Measurements from ENCODE around the gene HIF1A. TPM values are rescaled to one million over a fixed set of nuclear protein-coding genes. Genes with fewer than 3 reads are reported as not detected.

HIF1A gene
- total RNA-seq, 8 experiments from 2014 or later, result 57.7 to 164 (median 98.6) TPM

DNA sequence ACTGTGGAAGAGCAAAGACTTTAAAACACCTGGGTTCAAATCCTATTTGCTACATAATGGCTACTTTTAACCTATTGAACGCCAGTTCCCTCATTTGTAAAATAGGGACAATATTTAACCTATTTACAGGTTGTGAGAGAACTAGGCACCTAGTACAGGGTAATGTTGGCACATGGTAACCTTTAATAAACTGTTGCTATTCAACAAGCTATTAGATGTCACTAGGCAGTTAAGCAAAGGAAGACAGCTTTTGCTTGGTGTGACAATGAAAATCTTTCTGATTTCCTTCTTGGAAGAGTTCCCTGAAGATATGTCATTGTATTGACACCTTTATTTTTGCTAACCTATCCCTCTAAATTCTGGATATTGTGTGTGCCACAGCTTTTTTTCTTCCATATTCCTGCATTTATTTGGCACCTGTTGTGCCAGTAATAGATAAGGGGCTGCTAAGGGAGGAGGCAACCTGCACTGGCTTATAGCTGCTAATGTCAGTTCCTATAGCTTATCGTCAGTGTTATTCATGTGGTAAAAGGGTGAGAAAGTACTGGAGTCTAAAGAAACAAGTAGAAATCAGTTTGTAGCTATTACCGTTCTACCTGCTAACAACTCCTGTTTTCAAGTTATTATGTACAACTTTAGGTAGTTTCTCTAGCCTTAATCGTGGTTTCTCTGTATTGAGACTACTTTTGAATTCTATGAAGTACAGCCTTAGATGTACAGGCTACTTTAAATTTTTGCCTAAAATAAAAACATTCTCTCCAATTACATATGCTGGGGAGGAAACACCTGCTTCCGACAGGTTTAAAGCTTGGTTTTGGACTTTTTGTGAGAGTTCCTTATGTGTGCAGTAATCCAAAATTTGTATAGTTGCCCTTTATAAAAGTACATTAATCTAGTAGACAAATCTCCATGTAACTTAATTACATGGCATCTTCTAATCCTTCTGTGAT is 24.3 kb downstream of the HIF1A start:
- ATAC-seq (replicated peaks in 6 of 8), result no peak
- Histone ChIP-seq H3K4me1 (replicated peaks in 1 of 2) (no peaks in the 10 kb centered on the region), H3K27ac (no peak overlapping the region), H3K4me3 (no peak overlapping the region)
- in situ Hi-C loops (cut with MboI; ENCODE audit: low pct_unique_long_range_greater_than_20kb in 2 of 9, low sequenced_read_pairs in 9 of 9, unreplicated experiment in 9 of 9), result loop anchor here in 1 of 9 experiments (25.0 kb wide), 1 partner anchor 257 kb away; no protein-coding TSS in a partner anchor
- WGBS, 10 experiments, result 76 to 100% (median 87%) methylated on average over 1 to 5 of the region's 5 CpGs

GRCh38 chr14:61720294-61720661 is 25.0 kb downstream of the HIF1A start:
- in situ Hi-C loops (cut with MboI; ENCODE audit: low pct_unique_long_range_greater_than_20kb in 2 of 9, low sequenced_read_pairs in 9 of 9, unreplicated experiment in 9 of 9), result loop anchor here in 1 of 9 experiments (25.0 kb wide), 1 partner anchor 258 kb away; no protein-coding TSS in a partner anchor
- H3K27ac ChIP-seq, result no peak overlapping the region
- no peak for ATAC-seq (replicated peaks in 6 of 8)
- H3K4me1 ChIP-seq (replicated peaks in 1 of 2), result no peaks in the 10 kb centered on the region
- WGBS, 10 experiments, result 84 to 100% (median 93%) methylated on average over 1 to 9 of the region's 9 CpGs
- H3K4me3 ChIP-seq, result no peak overlapping the region

DNA sequence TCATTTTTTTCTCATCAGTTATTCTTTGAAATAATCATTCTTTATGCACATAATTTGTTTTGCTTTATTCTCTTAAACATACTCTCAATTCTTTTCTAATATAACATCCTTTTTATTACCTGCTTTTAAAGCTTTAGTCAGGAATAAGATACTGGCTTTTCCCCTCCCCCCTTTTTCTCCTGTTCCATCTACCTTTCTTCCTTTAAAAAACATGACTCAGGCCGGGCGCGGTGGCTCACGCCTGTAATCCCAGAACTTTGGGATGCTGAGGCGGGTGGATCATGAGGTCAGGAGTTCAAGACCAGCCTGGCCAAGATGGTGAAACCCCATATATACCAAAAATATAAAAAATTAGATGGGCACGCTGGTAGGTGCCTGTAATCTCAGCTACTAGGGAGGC is 25.4 kb downstream of the HIF1A start:
- Histone ChIP-seq H3K27ac (no peak overlapping the region), H3K4me1 (replicated peaks in 1 of 2) (no peaks in the 10 kb centered on the region), H3K4me3 (no peak overlapping the region)
- ATAC-seq (replicated peaks in 6 of 8), result no peak
- WGBS, 10 experiments, result 0 to 100% (median 89%) methylated on average over 1 to 6 of the region's 6 CpGs; no CpG with 5 or more reads in 1 of the 10 experiments
- in situ Hi-C loops (cut with MboI; ENCODE audit: low pct_unique_long_range_greater_than_20kb in 2 of 9, low sequenced_read_pairs in 9 of 9, unreplicated experiment in 9 of 9), result loop anchor here in 1 of 9 experiments (25.0 kb wide), 1 partner anchor 258 kb away; no protein-coding TSS in a partner anchor

- in situ Hi-C loops (cut with MboI; ENCODE audit: low pct_unique_long_range_greater_than_20kb in 2 of 9, low sequenced_read_pairs in 9 of 9, unreplicated experiment in 9 of 9), result loop anchor here in 1 of 9 experiments (25.0 kb wide), 1 partner anchor 262 kb away; no protein-coding TSS in a partner anchor
- Histone ChIP-seq H3K27ac (no peak overlapping the region), H3K4me1 (replicated peaks in 1 of 2) (no peaks in the 10 kb centered on the region), H3K4me3 (no peak overlapping the region)
- ATAC-seq (replicated peaks in 6 of 8), result no peak
- WGBS, 10 experiments, result 63 to 100% (median 71%) methylated on average over 1 to 2 of the region's 2 CpGs; no CpG with 5 or more reads in 7 of the 10 experiments
Observed at GRCh38 chr14:61724133-61724532, 28.8 kb downstream of the HIF1A start.

DNA sequence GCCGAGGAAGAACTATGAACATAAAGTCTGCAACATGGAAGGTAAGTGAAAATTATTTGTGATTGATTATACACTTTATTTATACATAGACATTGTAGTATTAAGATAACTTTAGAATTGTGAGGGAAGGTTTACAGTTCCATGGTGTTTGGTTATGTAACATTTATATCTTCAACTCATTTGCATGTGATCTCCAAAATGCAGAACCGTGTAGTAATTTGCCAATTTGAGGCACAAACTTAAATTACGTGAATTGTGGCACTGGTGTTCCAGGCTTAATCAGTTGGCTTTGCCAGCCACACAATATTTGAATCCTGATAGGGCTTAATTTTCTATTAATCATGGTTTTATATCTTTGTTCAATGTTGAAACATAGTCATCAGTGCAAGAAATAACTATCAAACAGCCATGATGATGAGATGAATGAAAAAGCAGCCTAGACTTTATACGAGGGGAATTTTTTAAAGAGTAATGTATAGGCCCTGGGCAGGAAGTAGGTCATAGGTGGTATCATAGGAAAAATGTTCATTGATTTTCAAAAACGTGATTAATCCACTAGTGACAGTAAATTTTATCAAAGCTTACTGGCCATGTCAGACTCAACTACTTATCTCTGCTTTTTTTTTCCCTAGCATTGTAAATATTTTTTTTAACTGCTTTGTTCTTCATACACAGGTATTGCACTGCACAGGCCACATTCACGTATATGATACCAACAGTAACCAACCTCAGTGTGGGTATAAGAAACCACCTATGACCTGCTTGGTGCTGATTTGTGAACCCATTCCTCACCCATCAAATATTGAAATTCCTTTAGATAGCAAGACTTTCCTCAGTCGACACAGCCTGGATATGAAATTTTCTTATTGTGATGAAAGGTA is 31.7 kb downstream of the HIF1A start:
- Histone ChIP-seq H3K4me1 (replicated peaks in 1 of 2) (no peaks in the 10 kb centered on the region), H3K27ac (no peak overlapping the region), H3K4me3 (no peak overlapping the region)
- WGBS, 10 experiments, result 61 to 100% (median 94%) methylated on average over 2 to 7 of the region's 7 CpGs
- no peak for ATAC-seq (replicated peaks in 6 of 8)
- in situ Hi-C loops (cut with MboI; ENCODE audit: low pct_unique_long_range_greater_than_20kb in 2 of 9, low sequenced_read_pairs in 9 of 9, unreplicated experiment in 9 of 9), result loop anchor here in 5 of 9 experiments (25.0 kb wide), 1 partner anchor 265 kb away; no protein-coding TSS in a partner anchor

DNA sequence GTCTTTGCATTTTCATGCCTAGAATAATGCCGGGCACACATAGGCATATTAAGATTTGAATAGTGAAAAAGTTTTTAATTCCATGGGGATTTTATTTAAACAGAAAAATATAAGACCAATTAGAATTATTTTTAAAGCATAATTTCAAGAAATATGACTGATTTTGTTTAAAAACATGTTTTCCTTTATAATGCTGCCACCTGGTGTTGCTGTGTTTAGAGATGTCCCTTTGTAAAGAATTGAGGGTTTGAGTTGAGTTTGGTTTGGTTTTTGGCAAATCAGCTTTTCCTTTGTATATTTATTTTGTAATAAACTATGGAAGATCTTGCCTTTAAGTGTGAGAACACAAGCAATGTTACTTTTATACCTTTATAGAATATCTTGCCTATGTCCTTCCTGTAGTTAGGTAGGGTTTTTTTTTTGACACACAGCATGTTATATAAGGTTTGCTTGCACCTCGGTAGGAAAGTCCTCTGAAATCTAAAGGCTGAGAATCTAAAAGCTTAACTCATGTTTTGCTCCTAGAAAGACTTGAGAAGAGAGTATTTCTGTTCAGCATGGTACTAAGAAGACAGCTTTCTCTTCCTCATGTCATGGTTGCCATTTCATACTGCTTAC is 35.6 kb downstream of the HIF1A start:
- in situ Hi-C loops (cut with MboI; ENCODE audit: low pct_unique_long_range_greater_than_20kb in 2 of 9, low sequenced_read_pairs in 9 of 9, unreplicated experiment in 9 of 9), result loop anchor here in 5 of 9 experiments (25.0 kb wide), 1 partner anchor 269 kb away; no protein-coding TSS in a partner anchor
- no peak overlapping the region for H3K27ac ChIP-seq
- ATAC-seq (replicated peaks in 6 of 8), result no peak
- H3K4me1 ChIP-seq (replicated peaks in 1 of 2), result no peaks in the 10 kb centered on the region
- 72 to 100% (median 92%) methylated on average over 1 to 2 of the region's 2 CpGs for WGBS, 10 experiments
- H3K4me3 ChIP-seq, result no peak overlapping the region

DNA sequence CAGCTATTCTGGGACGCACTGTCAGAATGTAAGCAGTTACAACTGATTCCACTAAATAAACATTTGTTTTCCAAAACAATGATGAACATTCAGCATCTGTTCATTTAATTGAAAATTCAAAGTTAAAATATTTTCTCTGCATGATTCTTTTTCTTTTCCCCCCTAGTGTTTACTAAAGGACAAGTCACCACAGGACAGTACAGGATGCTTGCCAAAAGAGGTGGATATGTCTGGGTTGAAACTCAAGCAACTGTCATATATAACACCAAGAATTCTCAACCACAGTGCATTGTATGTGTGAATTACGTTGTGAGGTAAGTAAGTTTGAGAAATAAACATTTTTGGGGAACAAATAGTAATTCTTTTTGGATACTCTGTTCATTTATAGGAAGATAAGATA is 38.7 kb downstream of the HIF1A start:
- no peak overlapping the region for H3K27ac ChIP-seq
- H3K4me3 ChIP-seq, result no peak overlapping the region
- WGBS, 10 experiments, result 60 to 100% (median 100%) methylated on average over 1 to 2 of the region's 2 CpGs; no CpG with 5 or more reads in 1 of the 10 experiments
- no peaks in the 10 kb centered on the region for H3K4me1 ChIP-seq (replicated peaks in 1 of 2)
- no peak for ATAC-seq (replicated peaks in 6 of 8)
- in situ Hi-C loops (cut with MboI; ENCODE audit: low pct_unique_long_range_greater_than_20kb in 2 of 9, low sequenced_read_pairs in 9 of 9, unreplicated experiment in 9 of 9), result loop anchor here in 5 of 9 experiments (25.0 kb wide), 1 partner anchor 272 kb away; no protein-coding TSS in a partner anchor

DNA sequence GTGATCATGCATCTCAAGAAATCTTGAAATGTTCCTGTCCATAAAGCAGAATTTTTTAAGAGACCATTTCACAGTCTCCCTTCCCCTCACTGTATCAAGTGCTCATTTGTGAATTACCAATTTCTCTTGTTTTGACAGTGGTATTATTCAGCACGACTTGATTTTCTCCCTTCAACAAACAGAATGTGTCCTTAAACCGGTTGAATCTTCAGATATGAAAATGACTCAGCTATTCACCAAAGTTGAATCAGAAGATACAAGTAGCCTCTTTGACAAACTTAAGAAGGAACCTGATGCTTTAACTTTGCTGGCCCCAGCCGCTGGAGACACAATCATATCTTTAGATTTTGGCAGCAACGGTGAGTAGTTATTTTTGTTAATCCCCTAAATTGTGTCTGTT is 41.4 kb downstream of the HIF1A start:
- no peaks in the 10 kb centered on the region for H3K4me1 ChIP-seq (replicated peaks in 1 of 2)
- WGBS, 10 experiments, result 75 to 100% (median 97%) methylated on average over 1 to 4 of the region's 4 CpGs
- no peak overlapping the region for H3K4me3 ChIP-seq
- H3K27ac ChIP-seq, result no peak overlapping the region
- ATAC-seq (replicated peaks in 6 of 8), result no peak
- in situ Hi-C loops (cut with MboI; ENCODE audit: low pct_unique_long_range_greater_than_20kb in 2 of 9, low sequenced_read_pairs in 9 of 9, unreplicated experiment in 9 of 9), result loop anchor here in 5 of 9 experiments (25.0 kb wide), 1 partner anchor 274 kb away; no protein-coding TSS in a partner anchor

- in situ Hi-C loops (cut with MboI; ENCODE audit: low pct_unique_long_range_greater_than_20kb in 2 of 9, low sequenced_read_pairs in 9 of 9, unreplicated experiment in 9 of 9), result loop anchor here in 5 of 9 experiments (25.0 kb wide), 1 partner anchor 276 kb away; no protein-coding TSS in a partner anchor
- ATAC-seq (replicated peaks in 6 of 8), result no peak
- Histone ChIP-seq H3K4me1 (replicated peaks in 1 of 2) (no peaks in the 10 kb centered on the region), H3K27ac (no peak overlapping the region), H3K4me3 (no peak overlapping the region)
- WGBS, 10 experiments, result 85 to 100% (median 100%) methylated on average over 1 to 5 of the region's 5 CpGs; no CpG with 5 or more reads in 1 of the 10 experiments
Observed at GRCh38 chr14:61737915-61738314, 42.6 kb downstream of the HIF1A start.

- no peak overlapping the region for H3K27ac ChIP-seq
- H3K4me3 ChIP-seq, result no peak overlapping the region
Observed at GRCh38 chr14:61739133-61739532, 43.8 kb downstream of the HIF1A start.

DNA sequence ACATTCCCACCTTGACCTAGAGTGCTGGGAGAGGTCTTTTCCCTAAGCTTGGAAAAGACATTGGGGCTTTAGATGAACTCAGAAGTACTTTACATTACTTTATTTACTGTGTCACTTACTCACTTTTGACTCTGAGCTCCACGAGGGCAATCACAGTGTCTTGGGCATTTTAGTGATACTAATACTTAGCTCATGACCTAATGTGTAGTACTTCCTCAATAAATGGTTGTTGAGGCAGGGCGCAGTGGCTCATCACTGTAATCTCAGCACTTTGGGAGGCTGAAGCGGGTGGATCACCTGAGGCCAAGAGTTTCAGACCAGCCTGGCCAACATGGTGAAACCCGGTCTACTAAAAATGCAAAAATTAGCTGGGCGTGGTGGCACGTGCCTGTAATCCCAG is 47.1 kb downstream of the HIF1A start:
- 55 to 100% (median 95%) methylated on average over 1 to 5 of the region's 6 CpGs; no CpG with 5 or more reads in 3 of the 10 experiments for WGBS, 10 experiments
- H3K4me3 ChIP-seq, result no peak overlapping the region
- in situ Hi-C loops (cut with MboI; ENCODE audit: low pct_unique_long_range_greater_than_20kb in 2 of 9, low sequenced_read_pairs in 9 of 9, unreplicated experiment in 9 of 9), result loop anchor here in 5 of 9 experiments (25.0 kb wide), 1 partner anchor 280 kb away; no protein-coding TSS in a partner anchor
- no peak for ATAC-seq (replicated peaks in 6 of 8)
- no peak overlapping the region for H3K27ac ChIP-seq
- no peaks in the 10 kb centered on the region for H3K4me1 ChIP-seq (replicated peaks in 1 of 2)

More at GRCh38 chr14:61739133-61739532, 43.8 kb downstream of the HIF1A start:
- no peak for ATAC-seq (replicated peaks in 6 of 8)
- in situ Hi-C loops (cut with MboI; ENCODE audit: low pct_unique_long_range_greater_than_20kb in 2 of 9, low sequenced_read_pairs in 9 of 9, unreplicated experiment in 9 of 9), result loop anchor here in 5 of 9 experiments (25.0 kb wide), 1 partner anchor 277 kb away; no protein-coding TSS in a partner anchor
- no peaks in the 10 kb centered on the region for H3K4me1 ChIP-seq (replicated peaks in 1 of 2)

GRCh38 chr14:61744238-61744637 is 48.9 kb downstream of the HIF1A start:
- WGBS, 10 experiments, result 80 to 100% (median 97%) methylated on average over 1 to 4 of the region's 5 CpGs; no CpG with 5 or more reads in 1 of the 10 experiments
- no peak for ATAC-seq (replicated peaks in 6 of 8)
- no peak overlapping the region for H3K4me3 ChIP-seq
- H3K27ac ChIP-seq, result no peak overlapping the region
- in situ Hi-C loops (cut with MboI; ENCODE audit: low pct_unique_long_range_greater_than_20kb in 2 of 9, low sequenced_read_pairs in 9 of 9, unreplicated experiment in 9 of 9), result loop anchor here in 5 of 9 experiments (25.0 kb wide), 1 partner anchor 282 kb away; no protein-coding TSS in a partner anchor
- H3K4me1 ChIP-seq (replicated peaks in 1 of 2), result peaks cover 0 to 2% of the 10 kb centered on the region in 2 donors

Measured in motor neuron (in vitro differentiated cells).